ENCODE results near the gene VENTX.

DNA sequence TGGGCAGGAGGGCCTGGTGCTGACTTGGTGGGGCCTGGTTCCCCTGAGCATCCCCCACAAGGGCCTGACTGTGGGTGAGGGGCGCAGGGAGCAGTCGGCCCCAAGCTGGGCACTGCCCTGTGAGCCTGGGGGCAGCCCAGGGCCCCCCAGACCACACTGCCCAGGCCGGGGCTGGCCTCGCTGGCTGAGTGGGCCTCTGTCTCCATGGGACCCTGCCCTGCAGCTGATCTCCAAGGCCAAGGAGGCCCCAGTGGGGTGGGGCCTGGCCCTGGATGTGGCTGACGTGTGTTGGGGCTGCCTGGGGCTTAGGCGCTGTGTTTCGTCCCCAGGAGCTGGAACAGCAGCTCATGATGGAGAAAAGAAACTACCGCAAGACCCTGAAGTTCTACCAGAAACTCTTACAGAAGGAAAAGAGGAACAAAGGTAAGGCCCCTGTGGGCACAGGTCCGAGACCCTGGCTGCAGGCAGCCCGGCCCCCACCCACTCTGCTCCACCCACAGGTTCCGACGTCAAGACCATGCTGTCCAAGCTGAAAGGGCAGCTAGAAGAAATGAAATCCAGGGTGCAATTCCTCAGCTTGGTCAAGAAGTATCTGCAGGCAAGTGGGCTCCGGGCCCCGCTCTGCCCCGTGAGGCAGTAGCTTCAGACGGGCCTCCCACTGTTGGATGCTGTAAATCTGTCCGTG lies 31.2 kb upstream of the VENTX start:
- TF ChIP-seq POLR2AphosphoS5 (IDR thresholded peaks at IDR 0.05; ENCODE audit: borderline replicate concordance, low read depth, low read length) (no peak), EZH2 (IDR thresholded peaks at IDR 0.05) (no peak)

All from SK-N-MC (cell line).